HTR-8/SVneo (cell line): ENCODE measurements around the gene UBAP1.
"Not testable (repeated sequence)": the region's sequence is repeated elsewhere in the genome, so short reads cannot be mapped to it uniquely, and the experiment has no call there.

Experiments
- DNase-seq: peaks from one replicate; pipeline ENCODE4 v3.0.0; 2011; ENCODE audit warnings: low spot score, mixed read lengths; ENCODE audit not compliant: insufficient read length
- FAIRE-seq: peaks from 2 replicates; lab custom pipeline; 2011; peaks lifted over from hg19 to GRCh38; lab: Jason Lieb, UNC

Gene UBAP1

DNA sequence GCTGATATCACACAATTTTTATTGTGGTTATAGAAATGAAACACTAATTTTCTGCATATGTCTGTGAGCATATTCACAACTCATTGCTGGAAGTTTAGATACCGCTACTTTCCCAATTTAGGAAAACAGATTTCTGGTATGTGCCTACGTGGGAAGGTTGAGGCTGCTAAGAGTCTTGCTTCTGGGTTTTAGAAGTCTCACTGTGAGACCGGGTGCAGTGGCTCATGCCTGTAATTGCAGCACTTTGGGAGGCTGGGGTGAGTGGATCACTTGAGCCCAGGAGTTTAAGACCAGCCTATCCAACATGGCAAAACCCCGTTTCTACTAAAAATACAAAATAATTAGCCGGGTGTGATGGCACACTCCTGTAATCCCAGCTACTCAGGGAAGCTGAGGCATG lies 39.6 kb downstream of the UBAP1 start:
- FAIRE-seq: no peak
- no peak for DNase-seq

GRCh38 chr9:34219421-34219820 lies 40.6 kb downstream of the UBAP1 start:
- DNase-seq (no peak), FAIRE-seq (no peak)

DNA sequence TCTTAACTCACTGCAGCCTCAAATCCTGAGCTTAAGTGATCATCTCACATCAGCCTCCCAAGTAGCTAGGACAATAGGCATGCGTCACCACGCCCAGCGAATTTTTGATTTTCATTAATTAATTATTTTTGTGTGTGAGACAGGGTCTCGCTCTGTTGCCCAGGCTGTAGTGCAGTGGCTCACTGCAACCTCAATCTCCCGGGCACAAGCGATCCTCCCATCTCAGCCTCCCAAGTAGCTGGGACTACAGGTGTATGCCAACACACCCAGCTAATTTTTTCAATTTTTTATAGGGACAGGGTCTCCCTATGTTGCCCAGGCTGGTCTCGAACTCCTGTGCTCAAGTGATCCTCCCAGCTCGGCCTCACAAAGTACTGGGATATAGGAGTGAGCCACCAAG lies 41.4 kb downstream of the UBAP1 start:
- DNase-seq (no peak), FAIRE-seq (no peak)

DNA sequence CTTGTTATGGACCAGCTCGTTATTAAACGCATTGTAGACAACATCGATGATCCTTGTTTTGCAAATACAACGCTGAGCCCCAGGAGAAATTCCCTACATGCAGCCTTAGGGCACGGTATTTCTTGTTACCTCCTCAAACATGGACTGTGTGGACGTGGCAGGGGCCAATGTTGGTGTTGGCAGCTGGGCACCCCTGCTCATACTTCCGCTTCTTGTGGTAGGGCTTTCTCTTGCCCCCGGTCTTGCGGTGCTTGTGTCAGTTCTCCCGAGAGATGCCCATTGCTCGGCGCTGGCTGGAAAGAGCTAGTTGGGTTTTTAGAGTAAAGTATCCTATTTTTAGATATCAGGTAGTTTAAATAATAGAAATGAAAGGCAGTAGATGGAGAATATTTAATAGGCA lies 45.5 kb downstream of the UBAP1 start:
- DNase-seq: no peak
- FAIRE-seq: no peak

- not testable (repeated sequence) for DNase-seq, FAIRE-seq
Measured at GRCh38 chr9:34226144-34226760, 47.4 kb downstream of the UBAP1 start.

GRCh38 chr9:34227445-34227844 lies 48.6 kb downstream of the UBAP1 start:
- FAIRE-seq: no peak
- no peak for DNase-seq

DNA sequence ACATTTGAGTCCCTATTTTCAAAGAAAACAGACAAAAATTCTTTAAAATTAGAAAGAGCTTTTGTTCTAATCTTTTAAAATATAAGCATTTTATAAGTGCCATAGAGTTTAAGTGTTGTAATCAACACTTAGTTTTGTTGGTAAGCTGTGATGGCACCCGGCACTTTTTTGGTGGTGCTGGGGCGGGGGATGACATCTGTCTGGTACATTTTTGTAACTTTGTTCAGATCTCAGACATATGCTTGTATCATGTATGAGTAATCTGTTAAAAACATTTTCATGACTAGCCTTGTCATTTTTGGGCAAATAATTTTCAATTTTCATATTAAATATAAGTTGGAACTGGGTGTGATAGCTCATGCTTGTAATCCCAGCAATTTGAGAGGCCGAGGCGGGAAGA lies 51.7 kb downstream of the UBAP1 start:
- FAIRE-seq: no peak
- no peak for DNase-seq

GRCh38 chr9:34232201-34232600 lies 53.4 kb downstream of the UBAP1 start:
- FAIRE-seq (no peak), DNase-seq (no peak)

DNA sequence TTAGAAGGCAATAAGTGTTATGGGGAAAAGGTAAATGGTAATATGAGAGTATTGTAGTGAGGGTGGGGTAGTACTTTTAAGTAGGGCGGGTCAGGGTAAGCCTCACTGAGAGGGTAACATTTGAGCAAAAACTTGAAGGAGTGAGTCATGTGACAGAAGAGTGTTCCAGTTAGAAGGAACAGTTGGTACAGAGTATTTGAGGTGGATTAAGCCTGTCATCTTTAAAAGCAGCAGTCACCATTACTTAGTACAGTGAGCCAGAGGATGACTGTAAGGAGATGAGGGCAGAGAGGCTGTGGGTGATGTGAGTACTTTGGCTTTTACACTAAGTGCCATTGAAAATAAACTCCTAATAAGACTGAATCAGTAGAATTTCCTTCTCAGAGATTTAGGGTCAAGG lies 54.8 kb downstream of the UBAP1 start:
- FAIRE-seq: no peak

GRCh38 chr9:34237836-34238235 lies 59.0 kb downstream of the UBAP1 start:
- no peak for FAIRE-seq

More for the DNA sequence above, 54.8 kb downstream of the UBAP1 start:
- no peak for DNase-seq

GRCh38 chr9:34240006-34240405 lies 61.2 kb downstream of the UBAP1 start:
- DNase-seq (no peak), FAIRE-seq (no peak)

More at GRCh38 chr9:34237836-34238235, 59.0 kb downstream of the UBAP1 start:
- DNase-seq: no peak

DNA sequence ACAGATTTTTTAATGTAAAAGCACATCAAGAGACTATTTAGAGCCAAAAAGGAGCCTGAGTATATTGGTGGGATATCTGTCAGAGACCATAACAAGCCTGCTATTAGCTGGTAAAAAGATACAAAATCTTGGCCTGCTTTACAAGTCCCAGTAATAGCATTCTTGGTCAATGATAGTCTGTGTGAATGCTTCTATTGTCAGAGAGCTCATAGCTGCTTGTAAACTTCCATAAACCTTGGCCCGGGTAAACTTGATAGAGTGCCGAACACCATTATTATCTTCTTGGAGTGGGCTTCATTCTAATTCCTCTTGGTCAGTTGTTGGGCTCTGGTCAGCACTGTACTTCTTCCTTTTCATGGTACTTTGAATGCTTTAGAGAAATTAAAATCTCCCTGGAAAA lies 64.0 kb downstream of the UBAP1 start:
- DNase-seq (no peak), FAIRE-seq (no peak)

DNA sequence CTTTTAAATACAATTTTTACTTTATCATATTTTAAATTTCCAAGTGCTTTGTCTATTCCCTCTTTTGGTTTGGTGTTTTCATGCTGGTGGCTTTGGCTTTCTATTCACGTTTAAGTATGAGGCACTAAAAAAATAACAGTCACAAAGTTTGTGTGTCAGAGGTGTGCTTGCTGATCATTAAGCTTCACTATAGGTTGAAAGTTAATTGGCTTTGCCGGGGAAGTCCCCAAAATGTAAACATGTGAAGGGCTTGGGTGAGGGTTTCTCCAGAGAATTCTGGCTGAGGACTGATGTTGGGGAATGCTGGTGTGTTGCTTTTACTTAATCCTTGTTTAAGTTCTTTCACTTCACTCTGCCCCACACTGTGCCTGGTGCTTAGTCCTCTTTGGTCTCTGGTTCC lies 66.4 kb downstream of the UBAP1 start:
- not testable (repeated sequence) for DNase-seq, FAIRE-seq

DNA sequence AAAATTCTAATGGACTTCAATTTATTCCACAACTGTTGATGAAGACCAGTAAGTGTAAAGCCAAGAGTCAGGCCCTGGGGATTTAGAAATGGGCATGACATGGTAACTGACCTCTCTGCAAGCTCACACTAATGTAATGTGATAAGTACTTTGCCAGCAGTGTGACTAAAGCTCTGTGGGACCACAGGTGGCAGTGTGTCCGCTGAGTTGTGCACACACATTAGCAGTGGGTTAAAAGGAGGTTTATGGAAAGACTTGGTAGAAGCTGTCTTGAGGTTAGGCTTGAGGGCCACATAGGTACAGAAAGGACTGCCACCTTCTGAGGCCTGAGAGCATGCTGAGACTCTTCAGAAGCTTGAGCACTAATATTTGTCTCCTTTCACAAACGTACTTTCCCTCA lies 67.6 kb downstream of the UBAP1 start:
- no peak for DNase-seq
- FAIRE-seq: no peak

DNA sequence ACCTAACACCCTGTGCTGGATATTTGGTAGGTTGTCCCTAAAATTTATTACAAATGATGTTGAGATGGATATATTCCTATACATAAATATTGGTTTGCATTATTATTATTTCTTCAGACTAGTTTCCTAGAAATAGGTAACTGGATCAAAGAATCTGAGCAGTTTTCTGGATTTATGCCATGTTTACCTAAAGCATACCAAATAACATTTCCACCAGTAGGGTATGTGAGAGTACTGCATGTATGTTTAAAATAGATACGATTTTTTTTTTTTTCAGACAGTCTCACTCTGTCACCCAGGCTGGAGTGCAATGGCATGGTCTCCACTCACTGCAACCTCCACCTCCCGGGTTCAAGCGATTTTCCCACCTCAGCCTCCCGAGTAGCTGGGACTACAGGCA lies 68.9 kb downstream of the UBAP1 start:
- FAIRE-seq, DNase-seq: not testable (repeated sequence)

GRCh38 chr9:34249274-34249673 lies 70.4 kb downstream of the UBAP1 start:
- no peak for DNase-seq
- no peak for FAIRE-seq

DNA sequence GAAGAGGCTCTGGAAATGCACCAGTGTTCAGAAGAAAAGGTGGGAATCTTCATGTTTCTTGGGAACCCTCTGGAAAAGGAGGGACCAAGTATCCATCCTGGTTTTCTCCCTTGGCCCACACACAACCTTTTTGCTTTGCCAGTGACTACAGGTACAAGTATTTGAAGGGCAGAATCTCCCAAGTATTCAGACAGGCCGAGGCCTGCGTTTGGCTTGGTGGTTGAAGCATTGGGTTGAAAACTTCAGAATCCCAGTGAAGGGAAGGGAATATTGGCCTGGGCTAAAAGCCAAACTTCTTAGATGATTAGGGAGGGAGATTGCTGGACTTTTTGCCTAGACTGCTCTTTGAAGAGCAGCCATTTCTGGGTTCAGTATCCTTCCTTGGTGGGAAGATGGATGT lies 71.9 kb downstream of the UBAP1 start:
- FAIRE-seq (no peak), DNase-seq (no peak)

DNA sequence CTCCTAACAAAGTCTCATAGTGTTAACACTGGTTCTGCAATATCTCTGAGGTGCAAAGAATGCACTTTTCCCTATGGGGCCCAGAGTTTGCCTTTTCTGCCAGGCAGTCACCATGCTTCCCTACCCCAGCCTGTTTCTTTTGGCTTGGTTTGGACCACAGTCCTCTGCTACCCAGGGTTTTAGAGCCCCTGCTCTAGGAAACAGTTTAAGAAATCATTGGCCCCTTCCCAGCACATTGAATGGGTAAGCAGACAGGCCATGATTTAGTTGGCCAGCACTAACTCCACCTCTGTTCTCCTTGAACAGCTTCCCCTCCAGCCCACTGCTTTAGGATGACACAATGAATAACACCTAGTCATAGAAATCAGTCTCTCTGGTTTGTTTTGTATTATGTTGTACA lies 73.2 kb downstream of the UBAP1 start:
- FAIRE-seq (no peak), DNase-seq (no peak)

DNA sequence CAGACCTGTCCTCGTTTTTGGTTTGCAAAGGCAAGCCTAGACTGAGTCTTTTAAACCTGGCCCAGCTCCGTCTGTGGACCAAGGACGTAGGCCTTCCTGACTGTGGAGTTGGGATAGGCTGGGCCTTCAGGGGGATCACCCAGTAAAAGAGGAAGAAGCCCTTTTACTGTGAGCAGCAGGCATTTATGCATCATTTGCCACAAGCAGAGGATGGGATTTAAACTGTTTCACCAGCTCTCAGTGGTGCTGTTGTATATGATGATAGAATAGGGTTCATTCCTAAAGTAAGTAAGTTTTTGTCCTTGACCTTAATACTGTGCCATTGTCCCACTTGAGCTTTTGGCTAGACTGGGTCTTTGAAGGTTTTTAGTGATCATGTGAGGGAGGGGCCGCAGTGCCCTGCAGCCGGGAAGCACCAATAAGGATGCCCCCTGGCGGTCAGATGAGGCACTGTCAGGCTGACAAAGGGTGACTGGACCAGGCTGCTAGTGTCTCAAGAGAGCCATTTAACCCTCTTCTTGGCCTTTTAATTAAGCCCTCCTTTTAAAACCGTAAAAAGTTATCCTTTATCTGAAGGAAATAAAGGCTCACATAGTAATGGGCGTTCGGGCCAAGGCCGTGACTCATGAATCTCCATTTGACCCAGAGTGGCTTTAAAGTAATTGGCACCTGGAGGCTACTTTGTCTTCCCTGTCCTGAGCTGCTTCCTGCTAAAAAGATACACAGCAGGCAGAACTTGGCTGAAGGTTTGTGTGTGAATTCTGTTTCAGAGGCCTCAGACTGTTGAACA lies 74.0 kb downstream of the UBAP1 start:
- DNase-seq (no peak), FAIRE-seq (no peak)

DNA sequence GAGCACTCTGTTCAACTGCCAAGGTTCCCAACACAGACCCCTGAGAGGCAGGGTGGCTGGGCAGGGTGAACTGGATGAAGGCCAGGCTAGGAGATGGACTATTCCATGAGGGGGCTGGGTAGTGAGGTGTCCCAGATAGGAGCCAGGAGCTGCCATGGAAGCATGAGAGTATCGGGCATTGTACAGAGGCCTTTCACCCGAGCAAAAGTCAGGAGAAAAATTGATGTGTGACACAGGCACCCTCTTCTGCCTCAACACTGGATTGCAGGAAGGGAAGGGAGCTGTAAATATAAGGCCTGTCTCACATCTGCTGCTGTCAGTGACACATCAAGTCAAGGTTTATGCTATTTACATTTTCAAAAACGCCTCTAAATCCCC lies 74.6 kb downstream of the UBAP1 start:
- FAIRE-seq: no peak
- DNase-seq: no peak

DNA sequence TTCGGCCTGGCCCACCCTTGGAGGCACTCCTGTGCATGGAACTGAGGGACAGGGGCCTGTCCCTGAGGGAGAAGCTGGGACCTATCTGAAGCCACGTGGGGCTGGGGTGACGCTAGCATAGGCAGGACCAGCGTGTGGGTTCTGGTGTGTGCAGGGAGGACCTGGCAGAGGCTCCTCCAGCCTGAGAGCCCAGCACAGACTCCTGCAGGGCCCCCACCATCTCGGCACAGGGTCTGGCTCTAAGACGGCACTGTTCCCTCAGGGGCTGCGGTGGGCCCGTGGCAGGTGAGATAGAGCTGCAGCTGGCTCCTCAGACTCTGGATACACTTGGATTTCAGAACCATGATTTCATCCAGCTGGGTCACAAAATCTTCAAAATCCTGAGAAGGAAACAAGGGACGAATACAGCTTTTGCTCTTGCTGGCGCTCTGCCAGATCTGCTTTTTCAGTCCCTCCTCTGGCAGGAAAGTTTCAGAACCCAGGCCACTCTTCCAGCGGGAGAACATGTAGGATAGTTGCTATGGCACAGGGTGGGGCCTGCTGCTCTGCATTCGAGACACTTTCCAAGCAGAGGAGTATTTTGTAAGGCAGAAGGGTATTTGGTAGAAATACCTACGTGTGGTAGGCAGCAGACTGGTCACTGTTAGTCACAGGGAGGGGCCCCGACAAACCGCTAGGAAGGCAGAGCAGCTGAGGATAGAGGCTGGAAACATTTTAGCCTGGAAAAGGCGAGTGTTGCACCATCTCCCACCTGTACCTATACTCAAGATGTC lies 75.5 kb downstream of the UBAP1 start:
- DNase-seq: no peak
- no peak for FAIRE-seq
